Uterus (tissue), 2 donors: ENCODE measurements around the gene MPIG6B.
"Not testable (repeated sequence)": the region's sequence is repeated elsewhere in the genome, so short reads cannot be mapped to it uniquely, and the experiment has no call there.

Experiments used
- CTCF ChIP-seq, 4 experiments: fragments of 200-600 bp in 2 of 4; fragments of 450-650 bp in 2 of 4; sonication (generic) in 2 of 4; IDR thresholded peaks; one replicate each; pipeline ENCODE4 v1.5.1; 2016 to 2019; ENCODE audit warnings: antibody characterized with exemption in 4 of 4, mild to moderate bottlenecking in 2 of 4, moderate library complexity in 1 of 4
- POLR2A ChIP-seq, 2 donors: fragments of 450-650 bp; IDR thresholded peaks; one replicate each; pipeline ENCODE4 v1.6.1; 2016; ENCODE audit warnings: antibody characterized with exemption in 2 of 2, mild to moderate bottlenecking in 1 of 2, moderate library complexity in 1 of 2

- not testable (repeated sequence) for TF ChIP-seq CTCF, POLR2A (IDR thresholded peaks at IDR 0.05)
These were observed 14.0 kb upstream of the MPIG6B start for GRCh38 chr6:31709157-31709556.
